Activated CD4-positive, alpha-beta T cell treated with anti-CD3 and anti-CD28 coated beads, Interleukin-2, amount 10 ng/mL, durations not matched to agents 7 days and 5 days (primary cell): ENCODE results near the gene NME1. TPM values are rescaled to one million over a fixed set of nuclear protein-coding genes. Genes with fewer than 3 reads are reported as not detected.
"Not testable (repeated sequence)": the region's sequence is repeated elsewhere in the genome, so short reads cannot be mapped to it uniquely, and the experiment has no call there.

Experiments
- CTCF ChIA-PET: fragments of 350-600 bp; sonication (Branson Sonifier 250); formaldehyde crosslinking; loops from one replicate; lab custom pipeline; 2021; ENCODE audit warnings: antibody characterized with exemption; lab: Charles Lee
- POLR2A ChIA-PET: fragments of 350-600 bp; sonication (Branson Sonifier 250); formaldehyde crosslinking; loops from one replicate; lab custom pipeline; 2021; ENCODE audit warnings: antibody characterized with exemption; lab: Charles Lee
- DNase-seq: peaks from one replicate; pipeline ENCODE4 v3.0.0-alpha.2; 2020
- H3K27ac Mint-ChIP-seq: one replicate; pipeline ENCODE4 v1.8.0; 2021; ENCODE audit warnings: mild to moderate bottlenecking, moderate library complexity, mixed read lengths
- H3K27me3 Mint-ChIP-seq: one replicate; pipeline ENCODE4 v1.8.0; 2021; ENCODE audit warnings: mixed read lengths
- H3K36me3 Mint-ChIP-seq: one replicate; pipeline ENCODE4 v1.8.0; 2021; ENCODE audit warnings: low read depth, mixed read lengths
- H3K4me1 Mint-ChIP-seq: one replicate; pipeline ENCODE4 v1.8.0; 2021; ENCODE audit warnings: mixed read lengths
- H3K4me3 Mint-ChIP-seq: one replicate; pipeline ENCODE4 v1.8.0; 2021; ENCODE audit warnings: mild to moderate bottlenecking, moderate library complexity, mixed read lengths
- H3K9me3 Mint-ChIP-seq: one replicate; pipeline ENCODE4 v1.8.0; 2021; ENCODE audit warnings: mixed read lengths
- total RNA-seq, 2 experiments: library from RNA; stranded (reverse); gene quantifications; one replicate each; pipeline ENCODE4 v1.2.3, GENCODE V29; 2021

Gene NME1
- total RNA-seq: 100 to 1,000 TPM; 104 to 107 TPM

- CTCF ChIA-PET: interaction anchor here (0.6 to 2.3 kb wide), 33 partner anchors 9 to 390 kb away, joined by 3 to 15 read pairs (median 4); partner anchors contain the start of genes SPAG9 and TOB1
- H3K27me3 Mint-ChIP-seq: no peaks in the 10 kb centered on the region
- H3K4me1 Mint-ChIP-seq: peaks cover 3% of the 10 kb centered on the region
- no peaks in the 10 kb centered on the region for H3K9me3 Mint-ChIP-seq
- peaks cover 18% of the 10 kb centered on the region for H3K36me3 Mint-ChIP-seq
- peak; percentile 98 for DNase-seq
- no peak within 1 kb of the TSS for H3K27ac Mint-ChIP-seq
- POLR2A ChIA-PET: interaction anchor here (0.7 to 1.2 kb wide), 4 partner anchors 12 to 151 kb away, joined by 3 to 4 read pairs (median 4); partner anchors contain the start of gene NME2
- no peak within 1 kb of the TSS for H3K4me3 Mint-ChIP-seq
Observed at GRCh38 chr17:51153210-51154072, at the start of gene NME1. Gene NME1 (plus strand): TSS chr17:51153559. CDS start chr17:51155655, 2,096 bp downstream.

GRCh38 chr17:51107778-51108177, 45.6 kb upstream of the NME1 start:
- Mint-ChIP-seq H3K27me3 (no peaks in the 10 kb centered on the region), H3K9me3 (no peaks in the 10 kb centered on the region), H3K4me1 (peaks cover 7% of the 10 kb centered on the region), H3K4me3 (no peak overlapping the region), H3K36me3 (peaks cover 9% of the 10 kb centered on the region), H3K27ac (no peak overlapping the region)
- DNase-seq: no peak
- ChIA-PET CTCF (interaction anchor here (0.6 to 0.7 kb wide), 5 partner anchors 22 to 530 kb away, joined by 3 to 5 read pairs (median 4); no protein-coding TSS in a partner anchor), POLR2A (no interaction called here)

GRCh38 chr17:51112303-51113222, 40.8 kb upstream of the NME1 start:
- ChIA-PET CTCF (interaction anchor here (0.6 kb wide), 3 partner anchors 11 to 1317 kb away, joined by 3 to 4 read pairs (median 3); no protein-coding TSS in a partner anchor), POLR2A (interaction anchor here (0.7 kb wide), 1 partner anchor 49 kb away, joined by 5 read pairs; no protein-coding TSS in a partner anchor)
- not testable (repeated sequence) for H3K9me3 Mint-ChIP-seq, H3K27ac Mint-ChIP-seq, H3K4me3 Mint-ChIP-seq, H3K27me3 Mint-ChIP-seq, DNase-seq
- H3K36me3 Mint-ChIP-seq: peaks cover 16% of the 10 kb centered on the region
- H3K4me1 Mint-ChIP-seq: peaks cover 24% of the 10 kb centered on the region

- Mint-ChIP-seq H3K4me3 (no peak overlapping the region), H3K27ac (peak overlapping the region; percentile 33), H3K4me1 (peaks cover 48% of the 10 kb centered on the region), H3K27me3 (no peaks in the 10 kb centered on the region), H3K9me3 (no peaks in the 10 kb centered on the region), H3K36me3 (peaks cover 18% of the 10 kb centered on the region)
- DNase-seq: no peak
- ChIA-PET POLR2A (no interaction called here), CTCF (interaction anchor here (0.6 kb wide), 1 partner anchor 120 kb away, joined by 3 read pairs; no protein-coding TSS in a partner anchor)
Observed at GRCh38 chr17:51115179-51115578, 38.2 kb upstream of the NME1 start.

- no peak for DNase-seq
- Mint-ChIP-seq H3K4me3 (peak overlapping the region; percentile 90), H3K4me1 (peaks cover 65% of the 10 kb centered on the region), H3K36me3 (peaks cover 16% of the 10 kb centered on the region), H3K27ac (peak overlapping the region; percentile 93), H3K27me3 (no peaks in the 10 kb centered on the region), H3K9me3 (no peaks in the 10 kb centered on the region)
- POLR2A ChIA-PET: no interaction called here
- CTCF ChIA-PET: interaction anchor here (0.8 to 0.9 kb wide), 2 partner anchors 9 to 35 kb away, joined by 3 read pairs; partner anchors contain the start of gene NME1
Observed at GRCh38 chr17:51118330-51119195, 34.8 kb upstream of the NME1 start.

GRCh38 chr17:51119415-51120356, 33.7 kb upstream of the NME1 start:
- ChIA-PET POLR2A (interaction anchor here (0.6 to 0.8 kb wide), 2 partner anchors 34 to 253 kb away, joined by 3 to 4 read pairs; partner anchors contain the start of genes NME1 and TOB1), CTCF (interaction anchor here (0.8 to 1.3 kb wide), 6 partner anchors 9 to 63 kb away, joined by 3 to 6 read pairs (median 4); partner anchors contain the start of gene NME1)
- DNase-seq: peak; percentile 53
- H3K4me1 Mint-ChIP-seq: peaks cover 65% of the 10 kb centered on the region
- peak overlapping the region; percentile 90 for H3K4me3 Mint-ChIP-seq
- no peaks in the 10 kb centered on the region for H3K27me3 Mint-ChIP-seq
- H3K36me3 Mint-ChIP-seq: peaks cover 16% of the 10 kb centered on the region
- H3K9me3 Mint-ChIP-seq: no peaks in the 10 kb centered on the region
- H3K27ac Mint-ChIP-seq: peak overlapping the region; percentile 93

- Mint-ChIP-seq H3K27ac (peak overlapping the region; percentile 93), H3K4me3 (peak overlapping the region; percentile 90), H3K4me1 (peaks cover 62% of the 10 kb centered on the region), H3K36me3 (peaks cover 11% of the 10 kb centered on the region), H3K9me3 (no peaks in the 10 kb centered on the region), H3K27me3 (no peaks in the 10 kb centered on the region)
- peak; percentile 54 for DNase-seq
- ChIA-PET CTCF (interaction anchor here (1.0 to 1.3 kb wide), 4 partner anchors 10 to 64 kb away, joined by 3 to 6 read pairs (median 5); partner anchors contain the start of gene NME1), POLR2A (interaction anchor here (0.6 to 0.8 kb wide), 2 partner anchors 33 to 254 kb away, joined by 3 to 4 read pairs; partner anchors contain the start of genes NME1 and TOB1)
Observed at GRCh38 chr17:51120357-51120738, 33.0 kb upstream of the NME1 start.

- Mint-ChIP-seq H3K9me3 (no peaks in the 10 kb centered on the region), H3K36me3 (peaks cover 11% of the 10 kb centered on the region), H3K27ac (peak within 1 kb of the TSS; percentile 100), H3K4me1 (peaks cover 56% of the 10 kb centered on the region), H3K27me3 (no peaks in the 10 kb centered on the region), H3K4me3 (peak within 1 kb of the TSS; percentile 93)
- ChIA-PET POLR2A (interaction anchor here (0.6 to 0.8 kb wide), 2 partner anchors 32 to 255 kb away, joined by 3 to 4 read pairs; partner anchors contain the start of genes NME1 and TOB1), CTCF (interaction anchor here (1.0 to 1.3 kb wide), 4 partner anchors 10 to 64 kb away, joined by 3 to 6 read pairs (median 5); partner anchors contain the start of gene NME1)
- DNase-seq: peak; percentile 92
Observed at GRCh38 chr17:51120739-51121619, 32.4 kb upstream of the NME1 start, which contains the start of gene SPAG9. Gene SPAG9 (minus strand): TSS chr17:51120868. CDS start chr17:51120656, 212 bp downstream.

GRCh38 chr17:51121620-51122472, 31.5 kb upstream of the NME1 start:
- Mint-ChIP-seq H3K9me3 (no peaks in the 10 kb centered on the region), H3K27me3 (no peaks in the 10 kb centered on the region), H3K27ac (peak overlapping the region; percentile 100), H3K4me1 (peaks cover 48% of the 10 kb centered on the region), H3K36me3 (peaks cover 8% of the 10 kb centered on the region), H3K4me3 (peak overlapping the region; percentile 93)
- CTCF ChIA-PET: no interaction called here
- peak; percentile 61 for DNase-seq
- POLR2A ChIA-PET: no interaction called here
